OCI-LY1 (cell line): ENCODE measurements around the gene CRADD.

Experiments
- H2AFZ ChIP-seq: fragments of 200-600 bp; sonication (generic), shearing (Covaris generic); 2 replicates; pipeline ENCODE4 v1.6.0; 2014; ENCODE audit warnings: antibody characterized with exemption, mild to moderate bottlenecking, low read length
- H3F3A ChIP-seq: fragments of 200-600 bp; sonication (generic), shearing (Covaris generic); 2 replicates; pipeline ENCODE4 v1.6.0; 2014; ENCODE audit warnings: mild to moderate bottlenecking, antibody characterized with exemption, low read length, moderate library complexity; ENCODE audit not compliant: insufficient read depth
- H3K27ac ChIP-seq: fragments of 200-600 bp; sonication (generic); 2 replicates; pipeline ENCODE4 v1.5.1; 2014; ENCODE audit warnings: low read length, mixed run types, mild to moderate bottlenecking, low read depth; ENCODE audit not compliant: poor library complexity, severe bottlenecking
- H3K27me3 ChIP-seq: fragments of 200-600 bp; sonication (generic); 2 replicates; pipeline ENCODE4 v1.6.0; 2014; ENCODE audit warnings: antibody characterized with exemption, mild to moderate bottlenecking, low read length, moderate library complexity; ENCODE audit not compliant: insufficient read depth
- H3K36me3 ChIP-seq: fragments of 200-600 bp; sonication (generic); 2 replicates; pipeline ENCODE4 v1.6.1; 2014; ENCODE audit warnings: mild to moderate bottlenecking, antibody characterized with exemption, low read length, moderate library complexity, mixed read lengths; ENCODE audit not compliant: insufficient read depth
- H3K4me1 ChIP-seq: fragments of 200-600 bp; sonication (generic); 2 replicates; pipeline ENCODE4 v1.5.1; 2014; ENCODE audit warnings: mild to moderate bottlenecking, low read length, moderate library complexity; ENCODE audit not compliant: insufficient read depth, severe bottlenecking
- H3K4me2 ChIP-seq: fragments of 200-600 bp; sonication (generic), shearing (Covaris generic); 2 replicates; pipeline ENCODE4 v1.6.1; 2014; ENCODE audit warnings: low read length
- H3K4me3 ChIP-seq: fragments of 200-600 bp; sonication (generic); 2 replicates; pipeline ENCODE4 v1.5.1; 2014; ENCODE audit warnings: low read length, low read depth, mild to moderate bottlenecking, mixed read lengths; ENCODE audit not compliant: poor library complexity, severe bottlenecking
- H3K79me2 ChIP-seq: fragments of 200-600 bp; shearing (Covaris generic); 2 replicates; pipeline ENCODE4 v1.6.1; 2016; ENCODE audit warnings: mixed run types, low read length, mixed read lengths; ENCODE audit not compliant: insufficient read depth
- H3K9ac ChIP-seq: fragments of 200-600 bp; sonication (generic), shearing (Covaris generic); 2 replicates; pipeline ENCODE4 v1.6.1; 2014; ENCODE audit warnings: mild to moderate bottlenecking, low read length, mixed read lengths
- H3K9me2 ChIP-seq: fragments of 200-600 bp; sonication (generic), shearing (Covaris generic); 2 replicates; pipeline ENCODE4 v1.6.1; 2014; ENCODE audit warnings: low read depth, mild to moderate bottlenecking, low read length, mixed read lengths
- H3K9me3 ChIP-seq: fragments of 200-600 bp; shearing (Covaris generic); 2 replicates; pipeline ENCODE4 v1.6.1; 2014; ENCODE audit warnings: low read length, mixed read lengths
- H4K20me1 ChIP-seq: fragments of 200-600 bp; sonication (generic), shearing (Covaris generic); 2 replicates; pipeline ENCODE4 v1.6.0; 2016; ENCODE audit warnings: mild to moderate bottlenecking, low read length; ENCODE audit not compliant: insufficient read depth
- EZH2 ChIP-seq: fragments of 200-600 bp; sonication (generic), shearing (Covaris generic); IDR thresholded peaks from 2 replicates; pipeline ENCODE4 v1.8.0; 2017; ENCODE audit warnings: borderline replicate concordance, mixed run types, mild to moderate bottlenecking, antibody characterized with exemption, low read length, moderate library complexity, mixed read lengths
- TF ChIP-seq, protein P1 (sequence below): fragments of 200-600 bp; sonication (generic), shearing (Covaris generic); IDR thresholded peaks from 2 replicates; pipeline ENCODE4 v1.5.1; 2017; ENCODE audit warnings: mild to moderate bottlenecking, antibody characterized with exemption, low read length, moderate library complexity, mixed read lengths

The CRADD gene

DNA sequence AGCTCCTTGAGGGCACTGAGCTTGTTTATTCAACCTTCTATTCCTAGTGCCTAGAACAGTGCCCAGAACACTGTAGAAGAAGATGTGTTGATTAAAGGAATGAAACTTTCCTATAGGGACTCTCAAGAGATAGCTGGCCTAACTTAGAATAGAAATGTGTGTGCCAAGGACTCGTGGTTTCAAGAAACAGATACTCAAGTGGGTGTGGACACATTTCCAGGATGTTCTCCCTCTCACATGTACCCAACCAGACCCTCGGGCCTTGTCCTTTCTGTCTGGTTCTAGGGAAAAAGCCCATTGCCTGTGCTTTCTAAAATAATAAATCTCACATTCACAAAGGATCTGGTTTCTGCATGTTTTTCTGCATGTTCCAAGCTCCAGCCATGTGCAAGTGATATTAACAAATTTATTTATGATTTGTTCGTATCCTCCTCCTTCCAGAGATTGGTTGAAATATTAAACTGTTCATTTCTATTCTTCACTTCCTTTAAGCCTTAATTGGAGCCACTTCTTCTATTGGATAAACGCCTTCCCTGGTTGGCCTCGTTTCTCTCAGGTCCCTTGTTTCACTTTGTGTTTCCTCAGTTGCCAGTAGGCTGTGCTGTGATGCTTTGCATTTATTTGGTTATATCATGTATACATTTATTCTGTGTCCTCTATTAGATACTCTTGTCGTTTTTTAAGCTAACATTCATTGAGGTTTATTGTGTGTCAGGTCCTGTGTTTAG is 89.8 kb downstream of the CRADD start:
- Histone ChIP-seq H3K4me3 (no peak overlapping the region), H3K79me2 (no peaks in the 10 kb centered on the region), H3K27me3 (no peaks in the 10 kb centered on the region), H3K9ac (no peak overlapping the region), H3K9me2 (no peaks in the 10 kb centered on the region), H3K36me3 (no peaks in the 10 kb centered on the region), H3F3A (no peaks in the 10 kb centered on the region), H3K4me1 (no peaks in the 10 kb centered on the region), H3K4me2 (no peak overlapping the region), H4K20me1 (no peaks in the 10 kb centered on the region), H2AFZ (no peak overlapping the region), H3K27ac (no peak overlapping the region), H3K9me3 (no peaks in the 10 kb centered on the region)
- TF ChIP-seq EZH2: no peak
- TF ChIP-seq, protein P1, sequence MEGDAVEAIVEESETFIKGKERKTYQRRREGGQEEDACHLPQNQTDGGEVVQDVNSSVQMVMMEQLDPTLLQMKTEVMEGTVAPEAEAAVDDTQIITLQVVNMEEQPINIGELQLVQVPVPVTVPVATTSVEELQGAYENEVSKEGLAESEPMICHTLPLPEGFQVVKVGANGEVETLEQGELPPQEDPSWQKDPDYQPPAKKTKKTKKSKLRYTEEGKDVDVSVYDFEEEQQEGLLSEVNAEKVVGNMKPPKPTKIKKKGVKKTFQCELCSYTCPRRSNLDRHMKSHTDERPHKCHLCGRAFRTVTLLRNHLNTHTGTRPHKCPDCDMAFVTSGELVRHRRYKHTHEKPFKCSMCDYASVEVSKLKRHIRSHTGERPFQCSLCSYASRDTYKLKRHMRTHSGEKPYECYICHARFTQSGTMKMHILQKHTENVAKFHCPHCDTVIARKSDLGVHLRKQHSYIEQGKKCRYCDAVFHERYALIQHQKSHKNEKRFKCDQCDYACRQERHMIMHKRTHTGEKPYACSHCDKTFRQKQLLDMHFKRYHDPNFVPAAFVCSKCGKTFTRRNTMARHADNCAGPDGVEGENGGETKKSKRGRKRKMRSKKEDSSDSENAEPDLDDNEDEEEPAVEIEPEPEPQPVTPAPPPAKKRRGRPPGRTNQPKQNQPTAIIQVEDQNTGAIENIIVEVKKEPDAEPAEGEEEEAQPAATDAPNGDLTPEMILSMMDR: peak; percentile 34; the same call in 1 of the 2 replicates

DNA sequence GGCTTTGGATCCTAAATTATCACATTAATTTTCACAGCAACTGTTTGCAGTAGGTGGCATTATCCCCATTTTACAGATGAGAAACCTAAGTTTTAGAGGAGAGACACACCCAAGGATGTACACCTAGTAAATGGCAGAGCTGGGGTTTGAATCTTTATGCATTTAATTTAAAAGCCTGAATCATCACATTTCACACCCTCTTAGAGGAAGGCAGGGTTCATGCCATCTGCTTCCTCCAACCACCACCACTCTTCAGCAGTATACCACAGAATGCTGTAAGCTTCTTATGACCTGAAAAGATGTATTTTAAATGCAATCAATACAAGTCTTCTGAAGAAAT is 90.3 kb downstream of the CRADD start:
- no peaks in the 10 kb centered on the region for H3K9me3 ChIP-seq
- no peaks in the 10 kb centered on the region for H3K9me2 ChIP-seq
- no peak overlapping the region for H3K27ac ChIP-seq
- no peak overlapping the region for H3K9ac ChIP-seq
- H3F3A ChIP-seq: no peaks in the 10 kb centered on the region
- no peak overlapping the region for H3K4me3 ChIP-seq
- no peak for TF ChIP-seq EZH2
- TF ChIP-seq, protein P1: no peak
- H3K27me3 ChIP-seq: no peaks in the 10 kb centered on the region
- H4K20me1 ChIP-seq: no peaks in the 10 kb centered on the region
- H3K4me1 ChIP-seq: no peaks in the 10 kb centered on the region
- H3K79me2 ChIP-seq: no peaks in the 10 kb centered on the region
- no peak overlapping the region for H3K4me2 ChIP-seq
- no peak overlapping the region for H2AFZ ChIP-seq
- H3K36me3 ChIP-seq: no peaks in the 10 kb centered on the region

DNA sequence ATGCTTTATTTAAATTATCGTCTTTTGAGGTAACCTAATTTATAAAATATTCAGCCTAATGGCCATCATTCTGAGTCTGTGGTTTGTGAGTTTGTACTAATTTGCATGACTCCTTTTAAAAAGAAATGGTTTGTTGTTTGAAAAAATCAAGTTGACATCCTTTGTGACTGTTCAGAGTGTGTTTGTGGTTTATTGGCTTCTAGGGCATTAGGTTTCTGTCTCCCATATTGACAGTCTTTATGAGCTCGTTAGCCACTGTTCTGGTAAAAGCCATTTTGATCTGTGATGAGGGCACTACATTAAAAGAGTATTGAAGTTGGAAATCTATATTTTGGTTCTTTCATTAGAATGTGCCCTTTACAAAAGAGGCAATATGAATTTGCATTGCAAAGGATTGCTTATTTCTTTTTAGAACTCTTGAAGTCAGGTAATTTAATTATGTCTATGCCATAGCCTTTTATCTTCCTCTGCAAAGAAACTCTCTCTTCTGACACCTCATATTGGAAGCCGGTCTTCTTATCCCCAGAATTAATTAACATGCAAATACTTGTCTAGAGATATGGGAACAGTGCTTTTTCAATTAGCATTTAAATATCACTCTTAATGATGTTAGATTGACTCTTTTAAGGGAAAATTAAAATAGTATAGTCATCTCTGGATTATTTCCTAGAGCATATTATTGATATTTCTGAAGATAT is 95.0 kb downstream of the CRADD start:
- Histone ChIP-seq H3K9me2 (no peaks in the 10 kb centered on the region), H3F3A (no peaks in the 10 kb centered on the region), H3K79me2 (no peaks in the 10 kb centered on the region), H2AFZ (no peak overlapping the region), H3K4me3 (no peak overlapping the region), H3K36me3 (no peaks in the 10 kb centered on the region), H4K20me1 (no peaks in the 10 kb centered on the region), H3K27me3 (no peaks in the 10 kb centered on the region), H3K9me3 (no peaks in the 10 kb centered on the region), H3K4me1 (no peaks in the 10 kb centered on the region), H3K4me2 (no peak overlapping the region), H3K27ac (no peak overlapping the region), H3K9ac (no peak overlapping the region)
- TF ChIP-seq, protein P1: no peak
- no peak for TF ChIP-seq EZH2
